IMR-90 (cell line): ENCODE results near the gene SESN1. TPM values are rescaled to one million over a fixed set of nuclear protein-coding genes. Genes with fewer than 3 reads are reported as not detected.

Experiments
- ATAC-seq: fragments of 200-7000 bp; cut with Tn5 transposase; 2 replicates; pipeline ENCODE4 v1.9.1; 2020; ENCODE audit warnings: low read depth, mild to moderate bottlenecking, moderate library complexity
- BruUV-seq: library from RNA; stranded (reverse); fragments of 400-500 nt; replicated peaks from 2 replicates; lab custom pipeline; 2021; lab: Mats Ljungman, UMichigan
- CTCF ChIA-PET: fragments of 300-600 bp; formaldehyde crosslinking; extraction: SDS; loops from one replicate; lab custom pipeline; 2021; ENCODE audit warnings: antibody characterized with exemption; lab: Yijun Ruan, JAX
- POLR2A ChIA-PET: fragments of 300-600 bp; sonication (Branson Sonifier 250); formaldehyde crosslinking; loops from one replicate; lab custom pipeline; 2022; ENCODE audit warnings: antibody characterized with exemption; ENCODE audit not compliant: unreplicated experiment; lab: Charles Lee
- DNase-seq: peaks from one replicate; pipeline ENCODE4 v3.0.0; 2013
- H2AFZ ChIP-seq: replicated peaks from 2 replicates; pipeline ENCODE3; 2013; ENCODE audit warnings: low read length, mild to moderate bottlenecking; ENCODE audit not compliant: poor library complexity
- H2AK5ac ChIP-seq: 2 replicates; pipeline ENCODE4 v1.6.1; 2013; ENCODE audit warnings: low read depth, low read length, inconsistent platforms
- H2AK9ac ChIP-seq: replicated peaks from 2 replicates; pipeline ENCODE3; 2013; ENCODE audit warnings: mild to moderate bottlenecking, low read depth, low read length, moderate library complexity; ENCODE audit not compliant: poor library complexity
- H2BK120ac ChIP-seq: 2 replicates; pipeline ENCODE4 v1.6.1; 2013; ENCODE audit warnings: low read depth, low read length, inconsistent platforms
- H2BK15ac ChIP-seq: 3 replicates; pipeline ENCODE4 v1.6.1; 2013; ENCODE audit warnings: low read depth, low read length, inconsistent platforms
- H2BK20ac ChIP-seq: 2 replicates; pipeline ENCODE4 v1.6.1; 2013; ENCODE audit warnings: low read depth, mild to moderate bottlenecking, inconsistent platforms, low read length, moderate library complexity
- H2BK5ac ChIP-seq: 2 replicates; pipeline ENCODE4 v1.6.1; 2013; ENCODE audit warnings: mild to moderate bottlenecking, low read depth, low read length, inconsistent platforms; ENCODE audit not compliant: poor library complexity, severe bottlenecking
- H3K14ac ChIP-seq: replicated peaks from 2 replicates; pipeline ENCODE4 v1.6.1; 2013; ENCODE audit warnings: low read depth, low read length, inconsistent platforms
- H3K18ac ChIP-seq: 2 replicates; pipeline ENCODE4 v1.6.1; 2013; ENCODE audit warnings: low read depth, low read length, control low read depth
- H3K23ac ChIP-seq: 2 replicates; pipeline ENCODE4 v1.6.1; 2013; ENCODE audit warnings: low read depth, low read length, inconsistent platforms
- H3K27ac ChIP-seq: 2 replicates; pipeline ENCODE4 v1.5.1; 2013; ENCODE audit warnings: mild to moderate bottlenecking, control low read depth, low read length; ENCODE audit not compliant: insufficient read depth
- H3K27me3 ChIP-seq: 2 replicates; pipeline ENCODE4 v1.6.1; 2013; ENCODE audit warnings: low read length; ENCODE audit not compliant: control insufficient read depth, insufficient read depth
- H3K36me3 ChIP-seq: 2 replicates; pipeline ENCODE4 v1.6.1; 2013; ENCODE audit warnings: low read length, mixed read lengths; ENCODE audit not compliant: control insufficient read depth, insufficient read depth
- H3K4ac ChIP-seq: 2 replicates; pipeline ENCODE4 v1.6.1; 2013; ENCODE audit warnings: low read depth, low read length, inconsistent platforms
- H3K4me1 ChIP-seq: 2 replicates; pipeline ENCODE4 v1.6.1; 2013; ENCODE audit warnings: low read length, mixed read lengths; ENCODE audit not compliant: control insufficient read depth, insufficient read depth
- H3K4me2 ChIP-seq: 2 replicates; pipeline ENCODE4 v1.6.1; 2013; ENCODE audit warnings: low read depth, mild to moderate bottlenecking, control low read depth, low read length, moderate library complexity
- H3K4me3 ChIP-seq: 2 replicates; pipeline ENCODE4 v1.5.1; 2013; ENCODE audit warnings: low read depth, mild to moderate bottlenecking, control low read depth, low read length, moderate library complexity; ENCODE audit not compliant: insufficient read depth
- H3K56ac ChIP-seq: 2 replicates; pipeline ENCODE4 v1.6.1; 2013; ENCODE audit warnings: low read length, inconsistent platforms; ENCODE audit not compliant: insufficient read depth; ENCODE audit errors: extremely low read depth
- H3K79me1 ChIP-seq, 2 experiments: 2 replicates each; pipeline ENCODE4 v1.6.1; 2013; ENCODE audit warnings: low read length in 2 of 2, inconsistent platforms in 1 of 2, low read depth in 1 of 2
- H3K9ac ChIP-seq: 2 replicates; pipeline ENCODE4 v1.6.1; 2013; ENCODE audit warnings: low read depth, low read length, control low read depth
- H3K9me1 ChIP-seq: 2 replicates; pipeline ENCODE4 v1.6.1; 2013; ENCODE audit warnings: low read length, inconsistent platforms; ENCODE audit not compliant: insufficient read depth
- H3K9me3 ChIP-seq: 2 replicates; pipeline ENCODE4 v1.6.1; 2013; ENCODE audit warnings: low read length; ENCODE audit not compliant: control insufficient read depth, insufficient read depth
- H4K20me1 ChIP-seq: 2 replicates; pipeline ENCODE4 v1.6.1; 2013; ENCODE audit warnings: low read length, inconsistent platforms; ENCODE audit not compliant: insufficient read depth
- H4K5ac ChIP-seq: 2 replicates; pipeline ENCODE4 v1.6.1; 2013; ENCODE audit warnings: mild to moderate bottlenecking, low read depth, low read length, control low read depth
- H4K8ac ChIP-seq, 2 experiments: 2 replicates each; pipeline ENCODE4 v1.6.1; 2013; ENCODE audit warnings: low read depth in 2 of 2, low read length in 2 of 2, control low read depth in 1 of 2, inconsistent platforms in 1 of 2
- H4K91ac ChIP-seq: 2 replicates; pipeline ENCODE4 v1.6.1; 2013; ENCODE audit warnings: low read depth, low read length, inconsistent platforms; ENCODE audit not compliant: insufficient read depth
- BHLHE40 ChIP-seq: fragments of 150-350 bp; IDR thresholded peaks from 2 replicates; pipeline ENCODE4 v1.6.1; 2016; ENCODE audit warnings: mild to moderate bottlenecking, low read depth, low read length
- CEBPB ChIP-seq: IDR thresholded peaks from 2 replicates; pipeline ENCODE4 v1.6.1; 2012; ENCODE audit warnings: low read depth, low read length, improper control_type of control experiment
- CHD1 ChIP-seq: IDR thresholded peaks from 2 replicates; pipeline ENCODE4 v1.6.1; 2012; ENCODE audit warnings: low read depth, low read length, improper control_type of control experiment
- CTCF ChIP-seq: conservative IDR thresholded peaks from 2 replicates; pipeline ENCODE4 v1.5.1; 2012; ENCODE audit warnings: mild to moderate bottlenecking, low read depth, low read length, improper control_type of control experiment
- ELK1 ChIP-seq: fragments of 150-350 bp; IDR thresholded peaks from 2 replicates; pipeline ENCODE4 v1.6.1; 2016; ENCODE audit warnings: low read depth, mild to moderate bottlenecking, low read length, moderate library complexity, borderline replicate concordance
- FOS ChIP-seq: fragments of 150-350 bp; IDR thresholded peaks from 2 replicates; pipeline ENCODE4 v1.6.1; 2016; ENCODE audit warnings: low read depth, low read length
- MAFK ChIP-seq: IDR thresholded peaks from 2 replicates; pipeline ENCODE4 v1.6.1; 2012; ENCODE audit warnings: low read depth, low read length, improper control_type of control experiment
- MAZ ChIP-seq: IDR thresholded peaks from 2 replicates; pipeline ENCODE4 v1.6.1; 2012; ENCODE audit warnings: low read depth, mild to moderate bottlenecking, low read length, improper control_type of control experiment, moderate library complexity, borderline replicate concordance
- MXI1 ChIP-seq: IDR thresholded peaks from 2 replicates; pipeline ENCODE4 v1.6.1; 2012; ENCODE audit warnings: low read depth, mild to moderate bottlenecking, low read length, moderate library complexity, borderline replicate concordance
- NFE2L2 ChIP-seq: fragments of 150-350 bp; IDR thresholded peaks from 2 replicates; pipeline ENCODE4 v1.6.1; 2016; ENCODE audit warnings: low read depth, mild to moderate bottlenecking, low read length
- POLR2A ChIP-seq: IDR thresholded peaks from 2 replicates; pipeline ENCODE4 v1.6.1; 2012; ENCODE audit warnings: mild to moderate bottlenecking, low read depth, low read length
- RAD21 ChIP-seq: IDR thresholded peaks from 2 replicates; pipeline ENCODE4 v1.6.1; 2012; ENCODE audit warnings: low read length, improper control_type of control experiment
- RCOR1 ChIP-seq: IDR thresholded peaks from 2 replicates; pipeline ENCODE4 v1.6.1; 2012; ENCODE audit warnings: mild to moderate bottlenecking, low read length, improper control_type of control experiment; ENCODE audit not compliant: insufficient replicate concordance
- RFX5 ChIP-seq: IDR thresholded peaks from 2 replicates; pipeline ENCODE4 v1.8.0; 2012; ENCODE audit warnings: low read depth, mild to moderate bottlenecking, low read length, moderate library complexity
- SMC3 ChIP-seq: fragments of 150-350 bp; IDR thresholded peaks from 2 replicates; pipeline ENCODE4 v1.6.1; 2016; ENCODE audit warnings: low read depth, mild to moderate bottlenecking, antibody characterized with exemption, low read length, moderate library complexity
- USF2 ChIP-seq: fragments of 150-350 bp; IDR thresholded peaks from 2 replicates; pipeline ENCODE4 v1.6.1; 2017; ENCODE audit warnings: mild to moderate bottlenecking, antibody characterized with exemption, low read length, low read depth
- dilution Hi-C: fragments of 300-500 bp; cut with HindIII; formaldehyde crosslinking; loops from one replicate; pipeline ENCODE4 v1.14.3; 2018; ENCODE audit warnings: low sequenced_read_pairs; ENCODE audit not compliant: unreplicated experiment
- in situ Hi-C: fragments of 300-500 bp; cut with MboI; formaldehyde crosslinking; loops from 3 replicates; pipeline ENCODE4 v1.14.3; 2019; ENCODE audit warnings: low sequenced_read_pairs, inconsistent platforms, mixed read lengths
- intact Hi-C: fragments of 100-400 bp; cut with micrococcal nuclease; formaldehyde crosslinking; loops from 2 replicates; pipeline ENCODE4 v1.10.0; 2022
- polyA plus RNA-seq, 3 experiments: library from polyadenylated mRNA; depleted of rRNA; stranded (reverse); fragments of >200 nt; gene quantifications; 2 replicates each; pipeline ENCODE4 v1.2.3, GENCODE V29; 2012; ENCODE audit warnings: low replicate concordance in 1 of 3
- total RNA-seq: library from RNA; depleted of rRNA; stranded (reverse); fragments of >200 nt; gene quantifications from 2 replicates; pipeline ENCODE4 v1.2.3, GENCODE V29; 2012

Gene SESN1
- total and polyA plus RNA-seq, 2 of the 4 experiments (the other 2 are of a cell fraction): 9.7 to 16.7 TPM

- DNase-seq (no peak), ATAC-seq (no peak)
- Histone ChIP-seq H3K27ac (no peak overlapping the region), H3K27me3 (no peaks in the 10 kb centered on the region), H2BK20ac (no peak overlapping the region), H4K8ac (no peak overlapping the region), H2BK15ac (no peak overlapping the region), H4K5ac (no peak overlapping the region), H4K91ac (no peak overlapping the region), H3K4me2 (no peak overlapping the region), H3K4ac (no peak overlapping the region), H3K14ac (no peak overlapping the region), H3K4me3 (no peak overlapping the region), H2BK120ac (no peak overlapping the region), H3K9ac (no peak overlapping the region), H2AFZ (no peak overlapping the region), H3K56ac (no peak overlapping the region), H3K18ac (no peak overlapping the region), H2AK9ac (no peak overlapping the region), H3K79me1 (no peaks in the 10 kb centered on the region), H3K9me1 (no peaks in the 10 kb centered on the region), H2AK5ac (no peak overlapping the region), H3K9me3 (no peaks in the 10 kb centered on the region), H3K4me1 (no peaks in the 10 kb centered on the region), H3K23ac (no peak overlapping the region), H2BK5ac (no peak overlapping the region), H4K20me1 (no peaks in the 10 kb centered on the region), H3K36me3 (no peaks in the 10 kb centered on the region)
- POLR2A ChIA-PET: no interaction called here
- dilution Hi-C loops (no loop called here), intact Hi-C loops (no loop called here), in situ Hi-C loops (no loop called here)
- TF ChIP-seq ELK1 (no peak), MAFK (no peak), MAZ (no peak), USF2 (no peak), POLR2A (no peak), CEBPB (no peak), FOS (no peak), BHLHE40 (no peak), RCOR1 (no peak), RFX5 (no peak), SMC3 (no peak), CTCF (no peak), NFE2L2 (no peak), CHD1 (no peak), MXI1 (no peak), RAD21 (no peak)
- BruUV-seq: no TSS peak
- CTCF ChIA-PET: interaction anchor here (0.6 kb wide), 1 partner anchor 802 kb away, joined by 3 read pairs; no protein-coding TSS in a partner anchor
Measured at GRCh38 chr6:109038837-109039398, 55.7 kb downstream of the SESN1 start.
